Stimulated activated CD8-positive, alpha-beta memory T cell treated with anti-CD3 and anti-CD28 coated beads, Interleukin-15, amount 100 ng/mL, for 1 hour (primary cell): Measurements from ENCODE around the gene SGPP1.
"Not testable (repeated sequence)": the region's sequence is repeated elsewhere in the genome, so short reads cannot be mapped to it uniquely, and the experiment has no call there.

Experiments
- DNase-seq: peaks from one replicate; pipeline ENCODE4 v3.0.0-alpha.2; 2020; ENCODE audit warnings: low read depth

Gene SGPP1, protein sequence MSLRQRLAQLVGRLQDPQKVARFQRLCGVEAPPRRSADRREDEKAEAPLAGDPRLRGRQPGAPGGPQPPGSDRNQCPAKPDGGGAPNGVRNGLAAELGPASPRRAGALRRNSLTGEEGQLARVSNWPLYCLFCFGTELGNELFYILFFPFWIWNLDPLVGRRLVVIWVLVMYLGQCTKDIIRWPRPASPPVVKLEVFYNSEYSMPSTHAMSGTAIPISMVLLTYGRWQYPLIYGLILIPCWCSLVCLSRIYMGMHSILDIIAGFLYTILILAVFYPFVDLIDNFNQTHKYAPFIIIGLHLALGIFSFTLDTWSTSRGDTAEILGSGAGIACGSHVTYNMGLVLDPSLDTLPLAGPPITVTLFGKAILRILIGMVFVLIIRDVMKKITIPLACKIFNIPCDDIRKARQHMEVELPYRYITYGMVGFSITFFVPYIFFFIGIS

DNA sequence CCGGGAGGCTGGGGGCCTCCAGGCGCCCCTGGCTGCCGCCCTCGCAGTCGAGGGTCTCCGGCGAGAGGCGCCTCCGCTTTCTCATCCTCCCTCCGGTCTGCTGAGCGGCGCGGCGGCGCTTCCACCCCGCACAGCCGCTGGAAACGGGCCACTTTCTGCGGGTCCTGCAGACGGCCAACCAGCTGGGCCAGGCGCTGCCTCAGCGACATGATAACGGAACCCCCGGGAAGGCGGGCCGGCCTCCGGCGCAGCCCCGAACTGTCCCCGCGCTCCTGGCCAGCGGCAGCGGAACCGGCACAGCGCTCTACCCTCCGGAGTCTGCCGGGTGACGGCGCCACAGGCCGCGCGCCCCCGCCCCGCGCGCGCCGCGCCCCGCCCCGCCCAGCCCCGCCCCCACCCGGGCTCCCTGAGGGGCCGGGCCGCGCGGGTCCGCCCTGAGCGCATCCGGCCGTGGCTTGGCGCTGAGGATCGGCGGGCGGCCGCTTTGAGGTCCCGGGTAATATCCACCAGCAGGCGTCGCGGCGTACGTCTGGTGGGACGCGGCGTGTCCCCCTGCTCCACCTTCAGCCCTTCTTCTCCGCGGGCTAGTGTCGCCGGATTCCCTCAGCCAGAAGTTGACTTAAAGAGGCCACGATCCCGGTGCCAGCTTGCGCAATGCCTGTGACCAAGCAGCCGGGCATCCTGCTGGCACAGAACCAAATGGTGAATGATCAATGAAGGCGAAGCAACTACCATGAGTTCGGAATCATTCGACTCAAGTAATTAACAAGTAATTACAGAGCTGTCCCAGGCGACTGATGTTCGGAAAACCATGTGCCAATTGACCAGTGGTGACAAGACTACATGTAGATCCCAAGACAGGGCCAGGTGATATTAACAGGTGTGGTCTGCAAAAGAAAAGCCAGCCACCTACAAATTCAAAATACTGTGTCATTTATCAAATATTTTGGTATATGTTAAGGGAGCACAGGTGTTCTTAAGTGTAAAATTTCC lies at the start of gene SGPP1:
SGPP1 (minus strand) TSS at position 330 of the 993 bp plus-strand sequence; CDS start at position 209, 121 bp downstream.
- peak; percentile 45 for DNase-seq

DNA sequence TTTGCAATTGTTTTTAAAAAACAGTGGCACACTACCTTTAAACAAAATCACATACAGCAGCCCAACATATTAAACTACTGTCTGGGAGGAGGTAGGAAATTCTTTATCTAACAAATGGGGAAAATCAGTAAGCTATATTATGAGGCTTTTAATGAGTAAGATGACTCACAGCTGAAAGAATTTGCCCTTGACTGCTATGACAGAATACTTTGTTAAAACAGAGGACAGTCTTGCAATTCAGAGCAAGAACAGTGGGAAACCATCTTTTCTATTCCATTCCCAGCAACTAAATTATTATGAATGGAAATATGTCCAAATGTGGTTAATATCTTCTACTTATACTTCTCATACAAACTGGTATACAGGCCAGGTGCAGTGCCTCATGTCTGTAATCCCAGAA lies 49.2 kb upstream of the SGPP1 start:
- no peak for DNase-seq

DNA sequence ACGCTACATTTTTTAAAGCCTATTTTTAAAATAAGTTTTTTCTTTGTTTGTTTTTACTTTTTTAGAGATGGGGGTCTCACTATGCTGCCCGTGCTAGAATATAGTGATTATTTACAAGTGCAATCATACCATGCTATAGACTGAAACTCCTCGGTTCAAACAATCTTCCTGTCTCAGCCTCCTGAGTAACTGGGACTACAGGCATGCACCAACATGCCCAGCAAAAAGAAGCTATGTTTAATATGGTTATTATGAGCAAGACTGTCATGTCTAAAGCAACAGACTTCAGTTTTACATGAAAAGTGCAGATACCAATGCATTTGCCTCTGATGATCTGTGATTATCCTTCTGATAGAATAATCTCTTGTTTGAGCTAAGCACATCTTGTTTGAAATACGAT lies 45.6 kb upstream of the SGPP1 start:
- DNase-seq = no peak

DNA sequence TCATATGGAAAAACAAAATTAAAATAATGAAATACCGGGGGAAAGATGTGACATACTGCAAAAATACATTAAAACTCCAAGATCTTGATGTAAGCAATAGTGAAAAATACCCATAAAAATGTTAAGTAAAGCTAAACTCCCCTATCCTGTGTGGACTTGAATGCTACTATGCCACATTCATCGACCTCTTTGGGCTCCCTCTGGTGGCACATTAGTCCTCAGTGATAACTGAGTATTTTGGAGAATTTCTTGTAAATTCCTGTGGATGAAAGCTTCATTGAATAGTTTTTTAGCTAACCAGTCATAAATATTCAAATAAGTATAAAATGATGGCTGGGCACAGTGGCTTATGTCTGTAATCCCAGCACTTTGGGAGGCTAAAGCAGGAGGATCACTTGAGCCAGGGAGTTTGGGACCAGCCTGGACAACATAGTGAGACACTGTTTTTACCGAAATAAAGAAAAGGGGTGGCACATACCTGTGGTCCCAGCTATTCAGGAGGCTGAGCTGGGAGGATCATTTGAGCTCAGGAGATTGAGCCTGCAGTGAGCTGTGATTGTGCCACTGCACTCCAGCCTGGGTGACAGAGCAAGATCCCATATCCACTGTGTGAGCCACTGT lies 42.4 kb upstream of the SGPP1 start:
- peak; percentile 31 for DNase-seq

DNA sequence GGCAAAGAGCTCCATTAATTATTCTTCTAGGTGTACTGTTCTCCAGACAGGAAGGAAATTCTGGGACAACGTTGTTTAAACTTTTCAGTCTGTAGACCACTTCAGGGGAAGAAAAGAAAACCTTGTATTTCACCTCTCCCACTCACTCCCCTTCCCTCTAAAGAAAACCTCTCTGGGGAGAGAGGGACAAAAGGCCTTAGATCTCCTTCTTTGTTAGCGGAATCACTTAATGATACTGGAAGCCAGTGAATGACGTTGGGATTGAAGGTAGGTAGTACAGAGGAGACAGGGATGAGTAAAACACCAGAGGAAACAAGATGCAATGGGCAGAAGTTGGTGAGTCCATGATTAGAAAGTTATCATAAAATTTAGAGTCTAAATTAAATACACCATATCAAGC lies 38.7 kb upstream of the SGPP1 start:
- DNase-seq = no peak

DNA sequence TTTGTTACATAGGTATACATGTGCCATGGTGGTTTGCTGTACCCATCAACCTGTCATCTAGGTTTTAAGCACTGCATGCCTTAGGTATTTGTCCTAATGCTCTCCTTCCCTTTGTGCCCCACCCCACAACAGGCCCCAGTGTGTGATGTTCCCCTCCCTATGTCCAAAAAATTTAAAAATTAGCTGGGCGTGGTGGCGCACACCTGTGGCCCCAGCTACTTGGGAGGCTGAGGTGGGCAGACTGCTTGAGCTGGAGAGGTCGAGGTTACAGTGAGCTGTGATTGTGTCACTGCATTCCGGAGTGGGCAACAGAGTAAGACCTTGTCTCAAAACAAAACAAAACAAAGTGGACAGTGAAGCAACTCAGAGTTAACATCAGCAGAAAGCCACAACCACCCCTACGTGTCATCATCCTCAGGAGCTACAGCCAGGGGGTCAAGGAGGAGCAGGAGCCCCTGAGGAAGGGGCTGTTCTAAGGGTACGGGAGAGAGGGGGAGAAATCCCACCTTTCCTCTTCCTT lies 36.8 kb upstream of the SGPP1 start:
- DNase-seq = no peak

DNA sequence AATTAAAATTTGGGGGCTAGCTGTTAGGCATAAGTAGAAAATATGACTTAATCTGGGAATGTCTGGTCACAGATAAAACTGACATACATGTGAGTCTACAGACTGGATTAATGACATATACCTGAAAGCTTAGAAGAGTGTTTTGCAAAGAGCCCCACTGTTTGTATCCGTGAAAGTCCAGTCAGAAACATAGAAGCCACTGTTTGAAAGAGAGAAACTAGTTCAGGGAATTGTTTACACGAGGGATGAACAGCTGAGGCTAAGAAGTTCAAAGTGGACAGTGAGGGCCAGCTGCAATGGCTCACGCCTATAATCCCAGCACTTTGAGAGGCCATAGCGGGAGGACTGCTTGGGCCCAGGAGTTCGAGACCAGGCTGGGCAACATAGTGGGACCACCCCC lies 36.2 kb upstream of the SGPP1 start:
- no peak for DNase-seq

DNA sequence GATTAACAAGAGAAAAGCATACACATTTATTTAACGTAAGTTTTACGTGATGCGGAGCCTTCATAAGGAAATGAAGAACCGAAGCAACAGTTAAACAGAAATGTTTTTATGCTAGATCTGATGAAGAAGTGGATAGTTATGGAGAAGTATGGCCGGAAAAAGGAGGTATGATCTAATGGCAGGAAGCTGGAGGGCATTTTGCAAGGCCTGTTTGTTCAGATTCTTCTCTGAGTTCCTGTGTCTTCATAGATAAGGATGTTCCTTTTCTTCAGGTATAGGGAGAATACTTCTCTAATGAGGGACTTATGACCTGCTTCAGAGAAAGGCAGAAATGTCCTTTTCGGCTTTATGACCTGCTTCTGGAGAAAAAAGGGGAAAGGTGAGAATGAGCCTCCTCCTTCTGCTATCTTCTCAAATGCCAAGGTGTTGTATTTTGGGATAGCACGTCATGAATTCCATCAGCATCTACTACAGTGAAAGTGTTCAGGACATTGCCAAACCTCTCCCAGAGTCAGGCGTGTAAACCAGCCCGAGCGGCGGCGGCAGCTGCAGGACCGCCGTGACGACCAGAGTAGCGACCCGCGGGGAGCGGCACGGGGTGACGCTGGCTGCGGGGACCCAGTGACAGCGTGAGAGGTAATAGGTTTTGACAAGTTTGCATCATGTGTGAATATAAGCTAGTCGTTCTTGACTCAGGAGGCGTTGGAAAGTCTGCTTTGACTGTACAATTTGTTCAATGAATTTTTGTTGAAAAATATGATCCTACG lies 33.7 kb upstream of the SGPP1 start:
- no peak for DNase-seq

DNA sequence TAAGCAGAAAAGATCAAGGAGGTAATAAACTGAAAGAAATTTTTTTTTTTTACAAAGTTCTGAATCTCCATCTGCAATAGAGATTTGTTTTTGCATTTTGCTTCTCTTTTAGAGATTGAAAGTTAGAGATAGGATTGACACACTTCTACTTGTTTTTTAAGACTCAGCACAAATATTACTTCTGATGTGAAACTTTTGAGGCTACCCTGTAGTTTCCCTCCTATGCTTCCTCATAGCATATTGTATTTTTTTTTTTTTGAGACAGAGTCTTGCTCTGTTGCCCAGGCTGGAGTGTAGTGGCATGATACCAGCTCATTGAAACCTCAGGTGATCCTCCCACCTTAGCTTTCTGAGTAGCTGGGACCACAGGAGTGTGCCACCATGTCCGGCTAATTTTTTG lies 32.1 kb upstream of the SGPP1 start:
- no peak for DNase-seq

DNA sequence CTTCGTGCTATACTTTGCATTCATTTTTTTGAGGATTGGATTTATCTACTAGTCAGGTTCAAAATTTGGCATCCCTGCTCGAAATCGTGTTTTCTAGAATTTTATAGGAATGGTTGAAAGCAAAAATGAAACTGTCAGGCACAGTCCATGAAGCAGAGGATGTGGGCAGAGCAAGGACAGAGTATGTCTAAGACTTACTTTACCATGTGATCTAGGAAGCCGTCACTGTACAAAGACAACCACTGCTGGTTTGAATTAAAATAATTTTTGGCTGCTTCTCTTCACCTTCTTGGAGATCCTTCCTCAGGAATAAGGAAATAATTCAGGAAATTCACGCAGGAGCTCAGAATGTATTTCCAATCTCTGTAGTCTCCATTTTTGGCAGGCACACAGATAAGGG lies 31.6 kb upstream of the SGPP1 start:
- DNase-seq = no peak

DNA sequence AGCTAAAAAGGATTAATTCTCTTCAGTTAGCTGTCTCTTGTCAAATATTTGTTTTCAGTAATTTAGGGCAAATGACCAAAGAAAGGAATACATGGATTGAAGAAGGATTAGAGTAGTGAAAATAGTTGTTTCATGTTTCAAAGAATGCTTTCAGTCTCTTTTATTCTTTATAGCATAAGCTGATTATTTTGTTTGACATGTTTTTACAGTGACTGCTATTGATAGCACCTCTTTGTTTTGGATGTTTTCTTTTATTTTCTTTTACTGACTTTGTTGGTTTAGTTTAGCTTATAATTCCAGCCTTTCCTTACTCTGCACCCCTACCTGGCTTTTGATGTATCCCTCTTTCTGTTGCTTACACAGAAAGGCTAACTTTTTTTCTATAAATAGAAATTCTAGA lies 29.3 kb upstream of the SGPP1 start:
- DNase-seq = no peak

DNA sequence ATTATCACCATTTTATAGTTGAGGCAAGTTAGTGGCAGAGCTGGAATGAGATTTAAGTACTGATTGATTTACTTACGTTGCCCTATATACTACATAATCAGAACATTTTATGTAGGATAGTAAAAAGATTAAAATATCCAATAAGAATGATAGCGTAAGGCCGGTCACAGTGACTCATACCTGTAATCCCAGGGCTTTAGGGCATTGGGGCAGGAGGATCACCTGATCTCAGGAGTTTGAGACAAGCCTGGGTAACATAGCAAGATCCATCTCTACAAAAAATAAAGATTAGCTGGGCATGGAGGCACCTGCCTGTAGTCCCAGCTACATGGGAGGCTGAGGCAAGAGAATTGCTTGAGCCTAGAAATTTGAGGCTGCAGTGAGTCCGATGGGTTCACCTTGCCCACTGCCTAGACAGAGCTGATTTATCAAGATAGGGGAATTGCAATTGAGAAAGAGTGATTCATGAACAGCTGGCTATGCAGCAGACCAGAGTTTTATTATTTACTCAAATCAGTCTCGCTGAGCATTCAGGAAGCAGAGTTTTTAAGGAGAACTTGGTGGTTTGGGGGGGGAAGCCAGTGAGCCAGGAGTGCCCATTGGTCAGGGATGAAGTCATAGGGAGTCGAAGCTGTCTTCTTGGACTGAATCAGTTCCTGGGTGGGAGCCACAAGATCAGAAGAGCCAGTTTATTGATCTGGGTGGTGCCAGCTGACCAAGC lies 24.7 kb upstream of the SGPP1 start:
- no peak for DNase-seq

DNA sequence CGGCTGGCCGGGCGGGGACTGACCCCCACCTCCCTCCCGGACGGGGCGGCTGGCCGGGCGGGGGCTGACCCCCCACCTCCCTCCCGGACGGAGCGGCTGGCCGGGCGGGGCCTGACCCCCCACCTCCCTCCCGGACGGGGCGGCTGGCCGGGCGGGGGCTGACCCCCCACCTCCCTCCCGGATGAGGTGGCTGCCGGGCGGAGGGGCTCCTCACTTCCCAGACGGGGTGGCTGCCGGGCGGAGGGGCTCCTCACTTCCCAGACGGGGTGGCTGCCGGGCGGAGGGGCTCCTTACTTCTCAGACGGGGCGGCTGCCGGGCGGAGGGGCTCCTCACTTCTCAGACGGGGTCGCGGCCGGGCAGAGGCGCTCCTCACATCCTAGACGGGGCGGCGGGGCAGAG lies 23.2 kb upstream of the SGPP1 start:
- not testable (repeated sequence) for DNase-seq

DNA sequence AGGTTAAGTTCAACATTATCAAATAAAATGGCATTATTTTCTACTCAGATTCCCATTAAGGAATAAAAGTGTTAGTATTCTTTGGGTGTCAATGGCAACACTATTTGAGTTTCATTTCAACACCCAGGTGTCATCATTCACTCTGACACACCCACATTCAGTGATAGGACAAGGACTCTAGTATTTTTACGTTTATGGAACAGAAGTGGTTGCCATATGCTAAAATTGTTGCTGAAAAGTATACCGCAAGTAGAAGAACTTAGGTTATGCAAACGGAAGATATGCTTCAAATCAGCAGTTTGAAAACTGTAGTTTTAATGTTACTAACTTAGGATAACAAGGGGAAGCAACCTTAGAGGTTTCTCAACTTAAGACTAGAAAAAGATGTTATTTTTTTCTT lies 20.0 kb upstream of the SGPP1 start:
- DNase-seq = no peak

DNA sequence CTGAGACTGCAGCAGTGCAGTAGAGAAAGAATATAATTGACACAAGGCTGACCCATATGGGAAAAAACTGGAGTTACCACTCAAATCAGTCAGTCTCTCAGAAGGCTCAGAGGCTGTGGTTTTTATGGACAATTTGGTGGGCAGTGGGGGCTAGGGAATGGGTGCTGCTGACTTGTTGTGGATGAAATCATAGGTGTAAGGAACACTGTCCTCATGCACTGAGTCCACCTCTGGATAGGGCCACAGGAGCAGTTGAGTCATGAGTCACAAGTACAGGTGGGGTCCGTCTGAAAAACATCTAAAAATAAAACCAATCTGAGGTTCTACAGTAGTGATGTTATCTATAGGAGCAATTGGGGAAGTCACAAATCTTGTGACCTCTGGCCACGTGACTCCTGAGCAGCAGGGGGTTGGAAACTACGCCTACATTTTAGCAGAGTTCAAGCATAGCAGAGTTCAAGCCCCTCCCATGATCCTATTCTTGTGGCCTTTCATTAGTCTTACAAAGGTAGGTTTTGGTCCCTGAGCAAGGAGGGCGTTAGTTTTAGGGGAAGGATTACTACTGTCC lies 18.1 kb upstream of the SGPP1 start:
- no peak for DNase-seq

DNA sequence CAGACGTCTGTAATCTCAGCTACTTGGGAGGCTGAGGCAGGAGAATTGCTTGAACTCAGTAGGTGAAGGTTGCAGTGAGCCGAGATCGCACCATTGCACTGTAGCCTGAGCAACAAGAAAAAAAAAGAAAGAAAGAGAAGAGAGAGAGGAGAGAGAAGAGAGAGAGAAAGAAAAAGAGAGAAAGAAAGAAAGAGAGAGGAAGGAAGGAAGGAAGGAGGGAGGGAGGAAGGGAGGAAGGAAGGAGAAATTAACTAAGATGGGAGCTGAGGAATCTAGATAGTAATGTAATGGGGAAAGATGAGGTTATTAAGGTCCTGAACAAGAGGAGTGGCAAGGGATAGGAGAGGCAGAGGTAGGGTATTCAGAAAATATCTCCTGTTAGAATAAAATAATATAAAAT lies 17.4 kb upstream of the SGPP1 start:
- no peak for DNase-seq

DNA sequence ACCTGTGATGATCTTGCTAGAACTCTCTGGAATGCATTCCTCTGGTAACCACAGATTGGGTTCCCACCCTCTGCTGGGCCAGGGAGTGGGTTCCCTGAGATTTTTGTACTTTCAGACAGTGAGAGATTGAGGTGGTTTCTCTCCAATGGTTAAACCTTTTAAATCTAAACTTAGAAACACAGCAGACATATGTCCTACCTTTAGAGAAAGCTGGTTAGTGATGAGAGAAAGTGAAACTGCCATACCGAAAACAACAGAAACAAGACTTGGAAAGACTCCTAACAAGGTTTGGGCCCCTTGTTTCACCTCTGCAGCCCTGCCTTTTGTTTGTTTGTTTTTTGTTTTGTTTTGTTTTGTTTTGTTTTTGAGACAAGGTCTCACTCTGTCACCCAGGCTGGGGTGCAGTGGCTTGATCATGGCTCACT lies 9.7 kb upstream of the SGPP1 start:
- no peak for DNase-seq

DNA sequence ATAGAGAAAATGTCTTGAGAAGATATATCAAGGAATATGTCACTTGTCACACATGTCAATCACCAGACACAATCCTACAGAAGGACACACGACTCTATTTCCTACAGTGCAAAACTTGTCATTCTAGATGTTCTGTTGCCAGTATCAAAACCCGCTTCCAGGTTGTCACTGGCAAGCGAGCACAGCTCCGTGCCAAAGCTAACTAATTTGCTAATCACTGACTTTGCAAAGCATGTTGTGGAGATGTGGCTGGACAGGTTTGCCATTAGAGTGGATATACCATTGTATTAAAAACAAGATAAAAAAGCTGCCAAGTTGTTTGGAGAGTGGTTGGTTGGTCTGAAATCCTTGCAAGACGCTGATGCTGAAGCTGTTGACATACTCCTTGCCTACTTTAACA lies 7.9 kb upstream of the SGPP1 start:
- no peak for DNase-seq

DNA sequence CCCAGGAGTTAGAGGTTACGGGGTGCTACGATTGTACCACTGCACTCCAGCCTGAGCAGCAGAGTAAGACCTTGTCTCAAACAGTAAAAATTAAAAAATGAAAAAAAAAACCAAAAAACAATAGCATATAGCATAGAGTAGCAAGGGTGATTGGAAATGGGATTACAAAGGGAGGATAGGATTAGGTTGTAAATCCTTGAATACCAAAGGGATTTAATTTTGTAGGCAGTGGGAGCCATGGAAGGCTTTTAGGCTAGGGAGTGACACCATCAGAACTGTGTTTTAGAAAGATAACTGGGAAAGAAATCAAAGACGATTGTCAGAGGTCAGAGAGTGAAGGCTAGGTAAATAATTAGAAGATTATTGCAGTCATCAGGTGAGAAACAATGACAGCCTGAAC lies 2.8 kb upstream of the SGPP1 start:
- DNase-seq = no peak

DNA sequence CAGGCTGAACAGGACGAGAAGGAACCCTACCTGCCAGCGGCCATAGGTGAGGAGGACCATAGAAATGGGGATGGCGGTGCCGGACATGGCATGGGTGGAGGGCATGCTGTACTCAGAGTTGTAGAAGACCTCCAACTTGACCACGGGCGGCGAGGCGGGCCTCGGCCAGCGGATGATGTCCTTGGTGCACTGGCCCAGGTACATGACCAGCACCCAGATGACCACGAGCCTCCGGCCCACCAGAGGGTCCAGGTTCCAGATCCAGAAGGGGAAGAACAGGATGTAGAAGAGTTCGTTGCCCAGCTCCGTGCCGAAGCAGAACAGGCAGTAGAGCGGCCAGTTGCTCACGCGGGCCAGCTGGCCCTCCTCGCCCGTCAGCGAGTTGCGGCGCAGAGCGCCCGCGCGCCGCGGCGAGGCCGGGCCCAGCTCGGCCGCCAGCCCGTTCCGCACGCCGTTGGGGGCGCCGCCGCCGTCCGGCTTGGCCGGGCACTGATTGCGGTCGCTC lies 582 bp downstream of the SGPP1 start:
- DNase-seq = no peak
